G401 (cell line): ENCODE measurements around the gene PTP4A2. TPM values are rescaled to one million over a fixed set of nuclear protein-coding genes. Genes with fewer than 3 reads are reported as not detected.
A peak's percentile ranks its signal among the peaks of the same experiment; 100 is the strongest.
"Not testable (repeated sequence)": the region's sequence is repeated elsewhere in the genome, so short reads cannot be mapped to it uniquely, and the experiment has no call there.

Source experiments
- DNase-seq: peaks from one replicate; pipeline ENCODE4 v3.0.0-alpha.2; 2015; ENCODE audit warnings: low spot score
- in situ Hi-C: cut with HindIII; loops from 2 replicates; pipeline ENCODE4 v1.10.0; 2016; ENCODE audit warnings: low sequenced_read_pairs, mixed read lengths
- total RNA-seq: library from RNA; depleted of rRNA; stranded (reverse); fragments of >200 nt; shearing (Covaris generic); gene quantifications from 2 replicates; pipeline ENCODE4 v1.2.3, GENCODE V29; 2014

The PTP4A2 gene
- total RNA-seq, 1 experiment from 2014 or later = 436 TPM

- DNase-seq = peak; percentile 25
- in situ Hi-C loops = no loop called here
These were observed 16.6 kb upstream of the PTP4A2 start for GRCh38 chr1:31954607-31955283.

GRCh38 chr1:31952825-31953220 is 14.7 kb upstream of the PTP4A2 start:
- in situ Hi-C loops = no loop called here
- no peak for DNase-seq

GRCh38 chr1:31951276-31951675 is 13.1 kb upstream of the PTP4A2 start:
- no peak for DNase-seq
- in situ Hi-C loops = no loop called here

GRCh38 chr1:31949862-31950261 is 11.7 kb upstream of the PTP4A2 start:
- in situ Hi-C loops = no loop called here

GRCh38 chr1:31945677-31946076 is 7.5 kb upstream of the PTP4A2 start:
- DNase-seq, in situ Hi-C loops: not testable (repeated sequence)

More at GRCh38 chr1:31949862-31950261, 11.7 kb upstream of the PTP4A2 start:
- no peak for DNase-seq

GRCh38 chr1:31944205-31945089 is 6.3 kb upstream of the PTP4A2 start:
- in situ Hi-C loops = no loop called here
- DNase-seq = peak; percentile 50

- in situ Hi-C loops = no loop called here
- peak; percentile 15 for DNase-seq
These were observed 5.5 kb upstream of the PTP4A2 start for GRCh38 chr1:31943546-31944184.

GRCh38 chr1:31942061-31942460 is 3.9 kb upstream of the PTP4A2 start:
- DNase-seq, in situ Hi-C loops: not testable (repeated sequence)

- peak; percentile 67 for DNase-seq
- in situ Hi-C loops = no loop called here
These were observed 1.5 kb upstream of the PTP4A2 start for GRCh38 chr1:31939484-31940329.

- peak; percentile 55 for DNase-seq
- in situ Hi-C loops = no loop called here
These were observed 626 bp downstream of the PTP4A2 start for GRCh38 chr1:31937300-31938183.

- in situ Hi-C loops = no loop called here
- DNase-seq = no peak
These were observed 1.2 kb downstream of the PTP4A2 start for GRCh38 chr1:31936981-31937299.

GRCh38 chr1:31936278-31936980 is 1.7 kb downstream of the PTP4A2 start:
- in situ Hi-C loops = no loop called here
- no peak for DNase-seq

- in situ Hi-C loops = no loop called here
- no peak for DNase-seq
These were observed 3.2 kb downstream of the PTP4A2 start for GRCh38 chr1:31934706-31935629.

GRCh38 chr1:31932491-31933316 is 5.5 kb downstream of the PTP4A2 start:
- DNase-seq = no peak

GRCh38 chr1:31931593-31932225 is 6.5 kb downstream of the PTP4A2 start:
- in situ Hi-C loops = no loop called here
- no peak for DNase-seq

More at GRCh38 chr1:31932491-31933316, 5.5 kb downstream of the PTP4A2 start:
- in situ Hi-C loops = no loop called here
